ENCODE data around the gene ZPBP2.
"Not testable (repeated sequence)": the region's sequence is repeated elsewhere in the genome, so short reads cannot be mapped to it uniquely, and the experiment has no call there.

ZPBP2 gene

GRCh38 chr17:39887078-39887477 lies 19.1 kb downstream of the ZPBP2 start:
- DNase-seq (ENCODE audit: low read depth), result no peak
- no peak overlapping the region for H3K4me3 ChIP-seq (ENCODE audit: control insufficient read depth, low read depth, low read length)
- TF ChIP-seq CTCF (conservative IDR thresholded peaks at IDR 0.05; ENCODE audit: control insufficient read depth, insufficient read depth, low read depth, low read length), result no peak

DNA sequence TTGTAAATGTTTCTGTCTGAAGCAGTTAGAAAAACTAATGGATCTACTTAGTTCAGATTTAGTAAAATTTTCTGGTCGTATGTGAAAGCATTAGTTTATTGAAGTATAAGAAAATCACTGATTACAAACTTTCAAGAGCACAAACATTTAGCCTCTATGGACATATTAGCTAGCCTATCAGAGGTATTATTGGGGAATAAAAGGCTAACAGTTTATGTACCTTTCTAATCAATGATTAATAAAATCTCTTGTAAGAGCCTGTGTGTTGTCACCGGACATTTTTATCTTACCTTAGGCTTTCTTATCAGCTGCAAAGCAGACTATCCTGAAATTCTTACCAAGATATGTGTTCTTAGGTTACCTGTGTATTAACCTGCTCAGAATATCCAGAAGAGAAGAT lies 21.2 kb downstream of the ZPBP2 start:
- no peak for DNase-seq (ENCODE audit: low read depth)
- no peak overlapping the region for H3K4me3 ChIP-seq (ENCODE audit: control insufficient read depth, low read depth, low read length)
- TF ChIP-seq CTCF (conservative IDR thresholded peaks at IDR 0.05; ENCODE audit: control insufficient read depth, insufficient read depth, low read depth, low read length), result no peak

DNA sequence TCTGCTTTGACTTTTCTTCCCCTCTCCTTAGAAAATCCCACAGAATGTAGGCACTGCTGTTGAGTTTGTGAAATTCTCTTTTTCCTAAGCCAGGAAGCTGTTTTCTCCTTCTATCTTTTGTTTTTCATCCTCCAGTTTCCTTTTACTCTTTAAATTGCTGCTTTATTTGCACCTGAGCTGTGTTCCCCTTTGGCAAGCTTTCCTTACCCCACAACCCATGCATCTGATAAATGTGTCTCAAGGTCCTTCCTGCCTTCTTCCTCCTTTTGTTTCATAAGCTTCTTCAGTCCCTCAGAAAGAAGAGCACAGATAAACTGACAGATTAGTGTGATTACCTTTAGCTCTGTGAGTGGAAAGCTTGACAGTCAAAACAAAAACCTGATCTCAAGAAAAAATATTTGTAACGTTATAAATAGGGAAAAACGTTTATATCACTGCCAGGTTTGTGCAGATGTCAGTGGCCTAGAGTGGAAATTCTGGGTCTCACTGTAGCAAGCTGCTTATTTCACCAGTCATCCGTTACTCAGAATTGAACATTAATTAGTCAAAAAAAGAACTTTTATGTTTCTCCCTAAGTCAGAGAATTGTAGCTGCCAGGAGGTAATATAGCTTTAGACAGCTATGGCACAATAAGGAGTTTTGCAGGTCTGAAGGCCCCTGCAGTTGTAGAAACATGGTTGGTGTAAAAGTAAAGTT lies 26.8 kb downstream of the ZPBP2 start:
- DNase-seq (ENCODE audit: low read depth), result no peak
- TF ChIP-seq CTCF (conservative IDR thresholded peaks at IDR 0.05; ENCODE audit: control insufficient read depth, insufficient read depth, low read depth, low read length), result no peak
- H3K4me3 ChIP-seq (ENCODE audit: control insufficient read depth, low read depth, low read length), result no peak overlapping the region

DNA sequence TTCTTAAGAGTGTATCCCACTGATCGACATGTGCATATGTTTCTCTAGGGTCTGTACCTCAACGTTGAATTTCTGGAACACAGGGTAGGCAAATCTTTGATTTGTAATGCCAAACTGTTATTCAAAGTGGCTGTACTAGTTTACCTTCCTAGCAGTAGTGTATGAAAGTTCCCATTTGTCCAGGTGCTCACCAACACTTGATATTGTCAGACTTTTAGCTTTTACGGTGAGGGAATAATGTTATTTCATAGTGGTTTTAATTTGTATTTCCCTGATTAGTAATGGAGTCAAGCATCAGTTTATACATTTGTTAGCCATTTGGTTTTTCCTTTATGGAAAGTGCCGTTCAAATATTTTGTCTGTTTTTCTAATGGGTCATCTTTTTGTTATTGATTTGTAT lies 30.1 kb downstream of the ZPBP2 start:
- DNase-seq (ENCODE audit: low read depth), result no peak
- no peak for TF ChIP-seq CTCF (conservative IDR thresholded peaks at IDR 0.05; ENCODE audit: control insufficient read depth, insufficient read depth, low read depth, low read length)
- no peak overlapping the region for H3K4me3 ChIP-seq (ENCODE audit: control insufficient read depth, low read depth, low read length)

GRCh38 chr17:39899215-39899614 lies 31.2 kb downstream of the ZPBP2 start:
- H3K4me3 ChIP-seq (ENCODE audit: control insufficient read depth, low read depth, low read length), result no peak overlapping the region
- TF ChIP-seq CTCF (conservative IDR thresholded peaks at IDR 0.05; ENCODE audit: control insufficient read depth, insufficient read depth, low read depth, low read length), result no peak
- no peak for DNase-seq (ENCODE audit: low read depth)

- DNase-seq (ENCODE audit: low read depth); H3K4me3 ChIP-seq (ENCODE audit: control insufficient read depth, low read depth, low read length): not testable (repeated sequence)
Observed at GRCh38 chr17:39902027-39902426, 34.0 kb downstream of the ZPBP2 start.

DNA sequence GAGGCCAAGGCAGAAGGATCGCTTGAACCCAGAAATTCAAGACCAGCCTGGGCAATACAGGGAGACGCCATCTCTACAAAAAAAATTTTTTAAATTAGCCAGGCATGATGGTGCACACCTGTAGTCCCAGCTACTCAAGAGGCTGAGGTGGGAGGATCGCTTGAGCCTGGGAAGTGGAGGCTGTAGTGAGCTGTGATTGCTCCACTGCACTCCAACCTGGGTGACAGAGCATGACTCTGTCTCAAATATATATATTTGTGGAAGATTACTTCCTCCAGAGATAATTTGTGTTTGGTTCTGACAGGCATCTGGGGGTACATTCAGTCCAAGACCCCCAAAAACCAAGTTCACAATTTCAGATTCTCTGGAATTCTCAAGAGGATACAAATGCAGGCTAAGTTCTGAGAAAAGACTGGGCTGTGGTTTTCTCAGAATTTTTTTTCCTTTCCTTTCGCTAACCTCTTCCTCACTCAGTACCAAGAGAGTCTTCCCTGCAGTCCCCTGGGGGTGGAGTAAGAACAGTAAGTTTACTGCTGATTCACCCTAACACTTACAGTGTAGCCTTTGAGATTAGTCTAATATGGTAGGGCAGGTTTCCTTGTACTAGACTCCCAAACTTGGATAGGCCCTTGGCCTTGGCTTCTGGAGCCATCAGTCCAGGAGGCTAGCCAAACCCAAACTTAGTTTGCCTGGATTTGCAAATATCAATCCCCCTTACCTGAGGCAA lies 35.3 kb downstream of the ZPBP2 start:
- TF ChIP-seq CTCF (conservative IDR thresholded peaks at IDR 0.05; ENCODE audit: control insufficient read depth, insufficient read depth, low read depth, low read length), result no peak
- DNase-seq (ENCODE audit: low read depth), result peak; percentile 78
- no peak overlapping the region for H3K4me3 ChIP-seq (ENCODE audit: control insufficient read depth, low read depth, low read length)
